Adipose tissue (tissue), 3 donors: Measurements from ENCODE around the gene ATP5F1E. TPM values are rescaled to one million over a fixed set of nuclear protein-coding genes. Genes with fewer than 3 reads are reported as not detected.

Experiments used
- H3K27ac ChIP-seq: one replicate; pipeline ENCODE4 v1.5.1; 2013; ENCODE audit warnings: low read depth, low read length
- WGBS, 3 donors: extraction: QIAGEN DNeasy Blood & Tissue Kit; methylation state at CpG; one replicate each; pipeline ENCODE4 v1.1.7; 2013; 5-methylcytosine and 5-hydroxymethylcytosine counted together
- polyA plus RNA-seq, 3 donors: library from polyadenylated mRNA; stranded (reverse); fragments of 200-250 nt; gene quantifications; one replicate each; pipeline ENCODE4 v1.2.3, GENCODE V29; 2013
- donor health status: healthy with polysubstance abuse.
- donor health status: Bipolar disorder and iron deficiency.
- donor health status: healthy.

Gene ATP5F1E
- polyA plus RNA-seq, 3 donors = 21.7 to 84.9 (median 77.4) TPM

DNA sequence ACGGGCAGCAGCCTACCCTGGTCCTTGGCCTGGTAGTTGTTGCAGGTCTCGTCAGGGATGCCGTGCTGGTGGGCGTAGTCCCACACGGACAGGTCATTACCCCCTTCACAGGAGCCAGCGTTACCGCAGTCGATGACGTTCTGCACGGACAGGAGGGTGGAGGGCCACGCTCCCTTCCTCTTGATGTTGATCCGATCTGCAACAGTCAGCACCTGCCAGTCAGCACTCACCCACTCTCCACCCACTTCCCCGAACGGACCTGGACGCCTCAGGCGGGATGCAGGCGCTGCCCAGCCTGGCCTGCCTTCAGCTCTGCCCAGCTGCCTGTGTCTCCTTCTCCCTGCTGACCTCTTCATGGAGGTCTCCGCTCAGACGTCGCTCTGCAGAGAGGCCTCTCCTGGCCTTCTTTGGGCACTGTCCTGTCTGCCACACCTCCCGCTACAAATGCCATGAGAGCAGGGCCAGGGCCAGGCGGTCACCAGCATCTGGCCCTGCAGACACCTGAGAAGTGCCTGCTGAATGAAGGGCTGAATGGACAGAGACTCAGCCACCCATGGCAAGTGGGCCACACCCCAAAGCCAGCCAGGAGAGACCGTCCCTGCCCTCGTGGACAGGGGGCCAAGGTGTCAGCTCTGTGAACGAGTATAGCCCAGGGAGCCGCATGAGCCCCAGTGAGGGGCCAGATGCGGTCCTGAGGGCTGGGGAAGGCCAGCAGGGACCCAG, 30.5 kb downstream of the ATP5F1E start:
- 87 to 96% (median 92%) methylated on average over 27 of the region's 27 CpGs for WGBS, 3 donors
- H3K27ac ChIP-seq = no peak overlapping the region

DNA sequence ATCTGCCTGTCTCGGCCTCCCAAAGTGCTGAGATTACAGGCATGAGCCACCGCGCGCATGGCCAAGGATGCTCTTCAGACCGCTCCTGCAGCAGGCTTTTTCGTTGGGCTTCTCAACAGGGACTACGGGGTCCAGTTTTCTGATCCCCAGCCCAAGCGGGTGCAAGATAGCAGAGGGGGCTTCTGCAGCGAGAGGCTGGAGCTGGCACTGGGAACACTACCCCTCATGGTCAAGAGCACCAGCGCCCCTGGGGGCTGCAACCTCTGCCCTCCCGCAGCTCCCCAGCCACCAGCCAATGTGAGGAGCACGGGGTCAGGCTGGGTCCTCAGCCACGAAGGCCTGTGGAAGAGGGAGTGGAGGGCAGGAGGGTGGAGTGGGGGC, 31.1 kb downstream of the ATP5F1E start:
- no peak overlapping the region for H3K27ac ChIP-seq
- WGBS, 3 donors = 89 to 91% (median 89%) methylated on average over 13 of the region's 13 CpGs

DNA sequence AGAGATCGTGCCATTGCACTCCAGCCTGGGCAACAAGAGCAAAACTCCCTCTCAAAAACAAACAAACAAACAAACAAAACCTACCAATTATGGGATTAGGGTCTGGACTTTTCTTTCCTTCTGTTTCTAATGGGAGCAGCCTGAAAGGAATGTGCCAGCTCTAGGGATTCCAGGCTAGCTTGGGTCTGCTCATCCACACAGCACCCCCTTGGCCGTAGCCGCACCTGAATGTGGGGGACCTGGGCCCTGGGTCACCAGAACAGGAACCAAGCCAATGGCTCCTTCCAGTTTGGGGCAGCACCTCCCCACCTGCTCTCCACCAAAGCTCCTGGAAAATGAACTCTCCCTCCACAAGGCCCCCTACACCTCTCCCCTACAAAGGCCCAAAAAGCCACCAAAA, 31.8 kb downstream of the ATP5F1E start:
- H3K27ac ChIP-seq = no peak overlapping the region
- 60 to 82% (median 73%) methylated on average over 3 of the region's 3 CpGs for WGBS, 3 donors

DNA sequence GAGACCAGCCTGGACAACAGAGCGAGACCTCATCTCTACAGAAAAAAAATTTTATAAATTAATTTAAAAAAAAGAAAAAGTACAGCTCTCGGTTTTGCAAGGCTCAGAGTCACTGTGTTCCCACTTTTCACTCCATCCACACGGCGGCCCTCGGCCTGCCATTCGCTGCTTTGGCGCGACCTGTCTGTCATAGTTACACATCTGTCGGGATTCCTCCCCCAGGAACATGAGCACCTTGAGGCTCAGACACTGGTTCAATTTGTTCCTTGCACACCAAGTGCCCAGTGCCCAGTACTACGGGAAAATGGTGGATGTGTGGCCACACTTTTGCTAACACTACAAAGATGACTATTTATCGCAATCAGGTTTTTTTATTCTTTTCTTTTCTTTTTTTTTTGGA, 33.5 kb downstream of the ATP5F1E start:
- H3K27ac ChIP-seq = no peak overlapping the region
- 91 to 93% (median 93%) methylated on average over 11 of the region's 11 CpGs for whole genome bisulfite sequencing, 3 donors

DNA sequence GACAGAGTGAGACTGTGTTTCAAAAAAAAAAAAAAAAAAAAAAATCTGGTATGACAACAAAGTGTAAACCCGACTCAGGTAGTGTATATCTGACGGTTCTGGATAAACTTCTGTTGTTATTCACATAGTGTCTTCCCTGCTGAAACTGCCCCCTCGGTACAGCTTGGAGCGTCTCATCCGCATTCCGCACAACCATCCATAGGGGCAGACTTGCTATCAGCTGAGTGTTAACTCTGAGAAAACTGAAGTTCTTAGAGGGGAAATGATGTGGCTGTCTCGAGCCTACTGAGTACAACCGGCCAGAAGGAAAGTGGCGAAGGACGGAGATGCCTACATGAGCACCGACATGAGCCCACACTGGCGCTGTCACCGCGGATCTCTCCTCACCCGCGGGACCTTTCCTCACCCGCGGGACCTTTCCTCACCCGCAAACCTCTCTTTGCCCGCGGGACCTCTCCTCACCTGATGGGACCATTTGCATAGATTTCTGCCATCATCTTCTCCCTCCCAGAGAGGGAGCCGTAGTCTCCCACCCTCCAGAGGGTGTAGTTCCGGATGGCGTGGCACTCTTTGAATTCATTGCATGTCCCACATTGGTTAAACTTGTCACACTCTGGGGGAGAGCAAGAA, 34.9 kb downstream of the ATP5F1E start:
- no peak overlapping the region for H3K27ac ChIP-seq
- WGBS, 3 donors = 91 to 94% (median 93%) methylated on average over 24 of the region's 24 CpGs

DNA sequence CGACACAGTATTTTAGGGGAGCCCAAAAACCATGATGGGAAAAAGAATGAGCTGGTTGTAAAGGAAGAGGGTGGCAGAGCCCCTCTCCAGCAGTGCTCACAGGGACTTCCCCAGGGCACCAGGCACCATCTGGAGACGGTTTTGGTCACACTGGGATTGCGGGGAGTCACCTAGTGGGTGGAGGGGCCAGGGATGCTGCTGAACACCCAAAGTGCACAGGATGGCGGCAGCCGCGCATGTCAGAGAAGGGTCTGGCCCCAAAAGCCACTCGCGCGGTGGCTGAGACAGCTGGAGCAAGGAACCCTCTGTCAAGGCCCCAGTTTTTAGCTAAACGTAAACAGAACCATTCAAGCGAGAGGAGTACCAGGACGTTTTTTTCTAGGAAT, 35.9 kb downstream of the ATP5F1E start:
- no peak overlapping the region for H3K27ac ChIP-seq
- 85 to 96% (median 90%) methylated on average over 12 of the region's 12 CpGs for WGBS, 3 donors

DNA sequence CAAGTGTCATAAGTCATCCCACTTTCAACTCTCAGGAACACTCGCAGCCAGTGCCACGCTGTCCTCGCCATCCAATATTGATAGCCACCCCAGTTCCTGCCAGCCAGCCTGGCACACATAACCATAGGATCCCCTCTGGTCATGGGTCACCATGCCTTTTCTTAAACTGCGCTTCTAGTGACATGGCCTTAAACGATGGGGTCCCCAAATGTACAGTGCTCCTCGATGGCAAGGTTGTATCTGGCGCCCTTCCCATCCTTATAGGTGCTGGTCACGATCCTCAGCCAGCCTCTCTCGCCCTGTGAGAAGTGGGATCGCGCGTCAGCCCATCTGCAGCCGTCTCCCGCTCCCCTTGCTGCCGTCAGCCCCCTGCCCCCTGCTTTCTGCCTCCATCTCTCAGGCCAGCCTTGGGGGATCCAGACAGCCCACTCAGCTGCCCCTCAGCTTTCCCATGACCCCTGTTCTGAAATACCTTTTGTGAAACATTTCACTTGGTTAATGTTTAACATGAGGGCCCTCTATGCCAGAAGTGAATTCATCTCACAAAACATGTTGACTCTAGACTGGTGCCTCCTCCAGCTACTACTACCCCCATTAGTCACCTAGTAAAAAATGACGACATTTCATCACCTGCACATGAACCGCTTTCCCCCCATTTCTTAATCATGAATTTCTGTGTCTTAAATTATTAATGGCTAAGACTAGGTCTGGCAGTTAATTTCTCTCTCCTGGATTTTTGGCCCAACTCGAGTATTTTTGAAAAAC, 36.5 kb downstream of the ATP5F1E start:
- WGBS, 3 donors = 66 to 87% (median 85%) methylated on average over 18 of the region's 18 CpGs

DNA sequence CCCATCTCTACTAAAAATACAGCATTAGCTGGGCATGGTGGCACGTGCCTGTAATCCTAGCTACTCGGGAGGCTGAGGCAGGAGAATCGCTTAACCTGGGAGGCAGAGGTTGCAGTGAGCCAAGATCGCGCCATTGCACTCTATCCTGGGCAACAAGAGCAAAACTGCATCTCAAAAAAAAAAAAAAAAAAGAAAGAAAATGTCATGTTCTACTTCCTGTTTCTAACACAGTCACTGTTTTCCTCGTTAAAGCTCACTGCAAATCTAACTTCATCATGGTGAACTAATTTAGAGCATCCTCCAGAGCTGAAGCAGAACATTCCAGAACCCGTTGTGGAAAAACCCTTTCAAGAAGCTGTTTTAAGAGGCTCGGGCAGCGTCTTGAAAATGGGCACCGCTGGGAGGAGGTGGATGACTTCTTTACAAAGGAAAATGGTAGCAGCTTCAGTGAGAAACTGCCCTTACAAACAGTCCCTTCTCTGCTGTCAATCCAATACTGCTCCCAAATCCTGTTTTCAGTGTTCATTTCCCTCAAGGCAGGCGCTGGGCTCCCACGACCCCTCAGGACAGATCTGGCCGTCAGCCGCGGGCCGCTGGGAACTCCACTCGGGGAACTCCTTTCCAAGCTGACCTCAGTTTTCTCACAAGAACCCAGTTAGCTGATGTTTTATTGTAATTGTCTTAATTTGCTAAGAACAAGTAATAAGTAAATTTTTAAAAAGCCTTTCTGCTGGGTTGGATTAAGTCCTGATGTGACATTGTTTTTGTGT, 37.6 kb downstream of the ATP5F1E start:
- WGBS, 3 donors = 81 to 86% (median 82%) methylated on average over 17 of the region's 17 CpGs
- H3K27ac ChIP-seq = no peak overlapping the region

More for the DNA sequence above, 36.5 kb downstream of the ATP5F1E start:
- H3K27ac ChIP-seq = no peak overlapping the region

DNA sequence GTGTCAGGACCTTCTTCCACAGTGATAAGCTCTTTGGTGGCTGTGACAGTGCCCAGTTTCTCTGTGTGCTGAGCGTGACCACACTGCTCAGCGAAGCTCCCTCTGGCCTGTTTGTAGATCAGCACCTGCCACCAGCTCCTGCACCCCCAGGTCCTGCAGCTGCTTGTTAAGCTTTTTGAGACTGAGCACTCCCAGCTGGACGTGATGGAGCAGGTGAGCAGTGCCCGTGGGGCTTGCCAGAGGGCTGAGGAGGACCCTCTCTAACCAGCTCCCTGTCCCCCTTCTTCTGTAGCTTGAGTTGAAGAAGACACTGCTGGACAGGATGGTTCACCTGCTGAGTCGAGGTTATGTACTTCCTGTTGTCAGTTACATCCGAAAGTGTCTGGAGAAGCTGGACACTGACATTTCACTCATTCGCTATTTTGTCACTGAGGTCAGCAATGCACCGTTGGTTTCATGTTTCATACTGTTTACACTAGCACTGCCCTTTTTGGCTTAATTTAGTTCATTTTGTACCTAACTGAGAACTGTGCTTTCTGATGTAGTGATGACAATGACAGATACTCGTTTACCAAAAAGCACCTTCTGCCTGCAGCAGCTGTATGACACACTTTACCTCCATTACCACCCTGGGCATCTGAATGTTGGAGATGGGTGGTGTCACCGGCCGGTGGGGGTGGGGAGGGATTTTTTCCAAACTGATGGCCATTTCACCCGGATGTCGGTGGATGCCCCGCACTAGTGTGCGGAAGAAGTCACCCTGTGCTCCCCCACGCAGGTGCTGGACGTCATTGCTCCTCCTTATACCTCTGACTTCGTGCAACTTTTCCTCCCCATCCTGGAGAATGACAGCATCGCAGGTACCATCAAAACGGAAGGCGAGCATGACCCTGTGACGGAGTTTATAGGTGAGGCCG, 38.5 kb downstream of the ATP5F1E start:
- no peak overlapping the region for H3K27ac ChIP-seq
- 85 to 88% (median 85%) methylated on average over 23 of the region's 23 CpGs for WGBS, 3 donors

DNA sequence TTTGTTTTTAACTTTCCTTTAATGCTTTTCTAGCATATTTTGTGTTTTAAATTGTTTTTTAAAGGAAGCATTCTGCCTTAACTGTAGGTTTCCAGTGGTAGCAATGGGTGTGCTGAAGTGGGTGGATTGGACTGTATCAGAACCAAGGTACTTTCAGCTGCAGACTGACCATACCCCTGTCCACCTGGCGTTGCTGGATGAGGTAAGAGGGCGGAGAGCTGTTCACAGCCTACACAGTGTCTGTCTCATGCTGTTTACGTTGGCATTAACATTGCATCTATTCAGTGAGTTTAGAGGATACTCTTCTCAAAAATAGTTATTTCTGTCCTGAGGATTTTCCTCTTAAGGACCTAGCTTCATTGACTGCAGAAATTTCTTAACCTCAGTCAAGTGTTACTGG, 39.2 kb downstream of the ATP5F1E start:
- no peak overlapping the region for H3K27ac ChIP-seq
- WGBS, 3 donors = 72 to 94% (median 92%) methylated on average over 3 of the region's 3 CpGs

DNA sequence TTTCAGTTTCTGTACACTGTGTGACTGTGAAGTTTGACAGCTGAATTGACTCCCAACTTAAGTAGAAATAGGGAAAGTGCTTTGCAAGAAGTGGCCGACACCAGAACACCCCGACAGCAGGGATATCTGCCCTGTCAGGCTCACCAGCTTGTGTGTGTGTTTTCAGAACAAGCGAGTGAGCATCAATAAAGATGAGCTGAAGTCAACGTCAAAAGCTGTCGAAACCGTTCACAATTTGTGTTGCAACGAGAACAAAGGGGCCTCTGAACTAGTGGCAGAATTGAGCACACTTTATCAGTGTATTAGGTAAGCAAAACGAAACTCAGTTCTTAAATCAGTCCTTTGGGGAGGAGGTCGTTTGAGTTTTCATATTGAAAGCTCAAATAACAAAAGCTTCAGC, 40.4 kb downstream of the ATP5F1E start:
- 55 to 79% (median 72%) methylated on average over 9 of the region's 9 CpGs for WGBS, 3 donors
- no peak overlapping the region for H3K27ac ChIP-seq

DNA sequence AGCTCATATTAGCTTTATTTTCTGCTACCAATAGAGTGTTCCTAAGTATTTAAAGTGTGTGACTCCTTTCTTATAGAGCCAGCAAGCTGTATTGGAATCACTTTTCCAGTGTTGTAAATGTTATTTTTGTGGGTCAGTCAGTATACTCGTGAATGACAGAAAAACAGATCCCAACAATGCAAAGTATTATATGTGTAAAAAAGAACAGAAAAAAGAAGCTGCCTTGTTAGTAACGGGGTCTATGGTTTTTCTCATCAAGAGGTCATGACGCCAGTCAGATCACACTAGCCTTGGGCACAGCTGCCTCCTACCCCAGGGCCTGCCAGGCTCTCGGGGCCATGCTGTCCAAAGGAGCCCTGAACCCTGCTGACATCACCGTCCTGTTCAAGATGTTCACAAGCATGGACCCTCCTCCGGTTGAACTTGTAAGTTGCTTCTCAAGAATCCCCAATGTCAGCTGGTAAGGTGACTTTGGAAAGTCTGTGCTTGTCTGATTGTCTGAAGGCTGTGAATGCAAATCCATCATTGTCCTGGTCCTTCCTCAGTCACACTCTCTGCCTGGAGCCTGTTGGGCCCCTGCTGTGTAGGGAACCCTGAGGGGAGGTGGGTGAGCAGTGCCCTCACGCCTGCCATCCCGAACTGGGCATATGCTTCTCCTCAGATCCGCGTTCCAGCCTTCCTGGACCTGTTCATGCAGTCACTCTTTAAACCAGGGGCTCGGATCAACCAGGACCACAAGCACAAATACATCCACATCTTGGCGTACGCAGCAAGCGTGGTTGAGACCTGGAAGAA, 41.3 kb downstream of the ATP5F1E start:
- 91 to 95% (median 95%) methylated on average over 14 of the region's 14 CpGs for WGBS, 3 donors
- no peak overlapping the region for H3K27ac ChIP-seq

DNA sequence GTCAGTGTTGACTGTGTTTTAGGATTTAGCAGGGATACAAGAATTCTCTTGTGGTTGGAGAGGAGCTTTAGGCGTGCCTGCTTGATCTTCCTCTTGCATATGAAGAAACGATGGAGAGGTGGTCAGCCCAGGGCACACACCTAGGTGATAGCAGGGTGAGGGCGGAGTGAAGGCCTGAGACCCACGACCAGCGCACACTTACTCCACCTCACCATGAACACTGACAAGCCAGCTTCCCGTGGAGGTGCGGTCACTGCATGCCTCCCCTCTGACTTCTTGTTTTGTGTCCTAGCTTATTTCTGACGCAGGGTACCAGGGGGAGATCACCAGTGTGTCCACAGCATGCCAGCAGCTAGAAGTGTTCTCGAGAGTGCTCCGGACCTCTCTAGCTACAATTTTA, 42.9 kb downstream of the ATP5F1E start:
- H3K27ac ChIP-seq = no peak overlapping the region
- WGBS, 3 donors = 90 to 92% (median 91%) methylated on average over 10 of the region's 10 CpGs

DNA sequence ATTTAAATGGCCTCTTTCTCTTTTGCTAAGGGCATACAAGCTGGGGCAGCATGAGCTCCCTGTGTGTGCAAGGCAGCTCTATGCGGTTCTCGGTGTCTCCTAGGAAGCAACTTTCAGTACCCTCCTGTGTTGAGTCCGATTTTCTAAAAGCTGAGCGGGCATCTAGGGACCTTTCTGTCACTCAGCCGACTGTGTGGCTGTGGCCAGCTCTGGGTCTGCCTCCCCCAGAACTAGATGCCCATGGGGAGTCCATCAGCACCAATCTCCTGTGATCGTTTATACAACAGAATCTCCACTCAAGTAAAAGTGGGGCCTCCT, 43.6 kb downstream of the ATP5F1E start:
- WGBS, 3 donors = 93 to 96% (median 94%) methylated on average over 6 of the region's 6 CpGs
- H3K27ac ChIP-seq = no peak overlapping the region

DNA sequence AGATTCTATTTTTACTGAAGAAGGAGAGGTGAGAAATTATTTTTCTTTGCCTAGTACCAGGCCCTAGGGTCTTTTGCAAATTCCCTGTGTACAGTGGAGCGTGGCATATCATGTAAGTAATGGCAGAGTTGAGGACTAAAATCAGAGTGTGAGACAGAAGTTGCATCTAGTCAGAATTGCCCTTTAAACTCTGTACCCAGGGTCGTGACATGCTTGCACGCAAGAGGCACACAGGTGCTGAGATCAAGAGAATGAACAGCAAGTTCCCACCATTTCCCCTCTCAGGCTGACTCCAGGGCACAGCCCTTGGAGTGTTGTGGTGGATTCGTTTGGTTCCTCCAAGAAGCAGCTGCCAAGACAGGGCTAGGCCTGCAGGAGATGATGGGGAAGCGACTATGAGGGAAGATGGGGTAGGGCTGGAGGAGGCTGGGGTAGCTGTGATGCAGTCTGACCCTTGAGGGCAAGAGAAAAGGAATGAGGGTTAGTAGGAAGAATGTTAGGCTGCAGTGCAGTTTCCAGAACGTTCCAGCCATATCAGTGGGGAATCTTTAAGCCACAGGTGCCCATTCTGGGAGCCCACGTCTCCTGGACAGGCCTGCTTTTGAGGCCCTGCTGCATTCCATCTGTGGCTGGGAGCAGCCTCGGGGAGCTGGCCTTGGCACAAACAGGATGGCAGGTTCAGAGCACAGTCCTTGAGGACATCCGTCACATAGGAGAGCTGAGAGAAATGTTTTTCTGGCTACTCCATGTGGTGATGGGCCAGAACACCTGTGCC, 44.2 kb downstream of the ATP5F1E start:
- 78 to 91% (median 87%) methylated on average over 9 of the region's 9 CpGs for WGBS, 3 donors
- no peak overlapping the region for H3K27ac ChIP-seq

DNA sequence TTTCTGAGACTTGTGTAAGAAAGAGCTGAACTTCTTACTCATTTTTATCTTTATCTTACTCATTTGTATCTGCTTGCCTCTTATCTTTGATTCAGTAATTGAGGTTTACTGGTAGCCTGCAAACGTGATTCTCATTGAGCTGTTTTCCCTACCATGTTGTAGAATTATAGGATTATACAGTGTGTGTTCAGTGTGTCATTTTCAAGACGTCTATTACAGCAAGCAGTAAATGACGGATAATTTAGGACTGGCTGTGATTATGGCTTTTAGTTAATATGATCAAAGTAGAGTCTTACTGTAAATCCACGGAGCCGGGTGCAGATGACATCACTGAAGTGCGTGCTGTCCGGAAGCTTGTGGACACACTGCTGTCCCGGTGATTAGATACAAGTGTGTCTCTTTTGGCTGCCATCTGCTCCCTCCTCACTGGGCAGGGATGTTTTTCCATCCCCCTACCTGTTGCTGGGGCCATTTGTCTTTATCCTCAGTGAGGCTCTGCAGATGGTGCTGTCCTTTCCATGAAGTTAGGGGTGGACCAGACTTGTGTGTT, 45.1 kb downstream of the ATP5F1E start:
- no peak overlapping the region for H3K27ac ChIP-seq
- WGBS, 3 donors = 87 to 90% (median 90%) methylated on average over 8 of the region's 8 CpGs
